HG02678 (cell line): ENCODE data around the gene ETV3L.

Experiments used
- ATAC-seq: cut with Tn5 transposase; IDR thresholded peaks from one replicate; pipeline ENCODE4 v1.9.1; 2021; ENCODE audit warnings: mild to moderate bottlenecking, moderate library complexity; ENCODE audit not compliant: unreplicated experiment

The ETV3L gene

DNA sequence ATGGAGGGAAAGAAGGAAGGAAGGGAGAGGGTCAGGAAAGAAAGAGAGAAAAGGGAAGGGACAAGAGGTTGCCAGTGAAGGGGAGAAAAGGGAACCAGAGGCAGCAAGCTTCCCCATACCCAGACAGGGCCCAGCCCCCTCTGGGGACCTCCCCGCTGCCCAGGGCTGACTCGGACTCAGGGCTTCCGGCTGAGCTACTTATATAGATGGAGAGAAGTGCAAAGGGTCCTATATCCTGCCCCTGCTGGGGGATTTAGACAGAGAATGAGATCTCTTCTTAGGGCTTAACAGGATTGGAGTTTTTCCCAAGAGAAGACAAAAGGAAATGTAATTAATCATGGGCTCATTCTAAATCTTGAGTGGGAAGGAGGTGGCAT, at the start of gene ETV3L:
Gene ETV3L (minus strand): TSS at position 176 of the 377 bp plus-strand sequence. CDS start 285 bp downstream, outside the sequence.
- no peak for ATAC-seq

DNA sequence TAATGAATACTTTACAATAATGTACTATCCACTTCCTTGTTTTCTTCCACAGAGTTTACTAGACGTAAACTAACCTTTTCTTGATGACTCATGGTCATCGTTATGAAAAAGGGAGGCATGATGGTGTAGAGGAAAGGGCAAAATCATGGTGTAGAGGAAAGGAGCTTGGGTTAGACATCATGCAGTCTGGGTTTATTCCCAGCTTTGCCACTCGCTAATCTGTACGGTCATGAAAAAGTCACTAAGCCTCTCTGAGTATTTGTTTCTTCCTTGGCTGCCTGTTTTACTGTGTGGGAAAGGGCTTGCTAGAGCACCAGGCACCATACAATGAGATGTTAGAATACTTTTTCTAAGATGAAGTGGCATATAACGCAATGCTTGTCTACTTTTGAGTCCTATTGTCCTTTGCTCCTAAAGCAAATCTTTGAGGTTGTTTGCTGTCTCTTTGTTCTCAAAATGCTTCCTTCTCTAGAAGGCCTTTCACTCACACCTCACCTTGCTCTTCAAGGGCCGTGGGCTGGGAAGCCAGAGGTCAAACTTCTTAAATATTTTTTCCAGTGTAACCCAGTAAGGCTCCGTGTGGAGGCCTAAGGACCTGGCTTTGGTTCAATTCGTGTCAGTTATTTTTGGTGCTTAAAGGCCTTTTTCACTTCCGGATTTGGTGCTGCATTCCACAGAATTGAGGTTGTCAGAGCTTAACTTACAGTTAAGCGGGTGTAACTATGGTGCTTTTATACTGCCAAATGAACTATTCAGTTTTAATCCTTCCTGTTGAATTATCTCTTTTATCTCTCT, 48.5 kb upstream of the ETV3L start:
- no peak for ATAC-seq

DNA sequence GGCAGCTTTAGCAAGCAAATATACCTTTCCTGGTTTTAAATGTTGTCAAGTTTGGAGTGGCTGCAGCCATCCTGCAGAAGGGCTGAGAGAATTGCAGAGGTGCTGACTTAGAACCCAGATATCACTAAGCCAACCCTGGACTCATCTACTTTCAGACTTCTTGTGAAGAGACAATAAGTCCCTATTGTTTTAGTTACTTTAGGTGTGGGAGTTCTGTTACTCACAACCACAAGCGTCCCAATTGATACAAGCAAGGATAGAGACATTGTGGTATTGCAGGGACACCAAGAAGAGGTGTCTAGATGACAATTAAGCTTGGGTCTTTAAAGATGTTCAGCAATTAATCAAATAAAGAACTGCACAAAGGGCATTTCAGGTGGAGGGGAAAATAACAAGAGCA, 47.4 kb upstream of the ETV3L start:
- ATAC-seq, result no peak

DNA sequence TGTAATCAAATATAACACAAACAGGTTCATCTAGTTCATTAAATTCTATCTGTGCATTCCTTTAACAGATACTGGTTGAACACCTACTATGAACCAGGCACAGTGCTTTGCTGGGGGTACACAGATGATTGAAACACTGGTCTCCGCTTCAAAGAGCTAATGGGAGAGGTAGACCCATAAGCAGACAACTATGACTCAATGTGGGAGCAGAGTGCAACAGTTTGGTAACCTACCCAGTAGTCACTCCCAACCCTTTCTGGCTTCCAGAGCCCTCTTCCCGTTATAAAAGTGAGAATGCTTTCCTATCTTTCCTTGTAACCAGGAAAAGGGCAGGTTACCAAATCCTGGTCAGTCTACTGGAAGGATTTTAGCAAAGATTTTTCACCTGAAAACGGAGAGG, 46.6 kb upstream of the ETV3L start:
- no peak for ATAC-seq

DNA sequence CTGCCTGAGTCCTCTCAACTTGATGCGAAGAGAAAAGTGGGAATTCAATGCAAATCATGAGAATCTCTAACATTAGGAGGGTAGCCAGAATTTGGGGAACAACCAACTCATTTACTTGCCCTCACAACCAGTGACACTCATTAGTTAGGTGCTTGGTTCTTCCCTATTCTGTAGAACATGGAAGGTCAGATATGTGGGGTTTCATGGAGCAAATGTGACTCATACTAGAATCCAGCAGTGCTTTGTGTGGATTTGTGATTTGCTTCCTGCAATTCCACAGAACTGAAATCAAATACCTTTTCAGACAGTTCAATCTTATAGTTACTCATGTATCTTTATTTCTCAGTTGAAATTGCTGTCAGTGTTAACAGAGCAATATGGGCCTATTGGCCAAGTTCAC, 45.5 kb upstream of the ETV3L start:
- no peak for ATAC-seq

DNA sequence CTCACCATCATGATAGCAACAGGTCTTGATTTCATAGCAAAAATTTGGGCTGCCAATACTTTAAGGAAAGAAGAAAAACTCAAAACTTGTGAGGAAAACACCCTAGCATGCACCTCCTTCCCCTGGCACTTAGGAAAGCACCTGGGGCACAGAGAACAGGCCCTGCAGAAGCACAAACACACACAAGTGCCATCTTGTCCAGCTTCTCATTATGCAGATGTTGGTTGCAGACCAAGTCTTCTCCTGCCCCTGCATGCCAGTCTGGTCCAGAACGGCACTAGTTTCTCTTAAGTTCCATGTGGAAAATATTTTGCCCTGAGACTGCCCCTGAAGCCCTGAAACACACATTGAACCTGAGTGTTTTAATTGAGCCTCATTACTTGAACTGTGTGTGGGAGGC, 44.9 kb upstream of the ETV3L start:
- no peak for ATAC-seq

DNA sequence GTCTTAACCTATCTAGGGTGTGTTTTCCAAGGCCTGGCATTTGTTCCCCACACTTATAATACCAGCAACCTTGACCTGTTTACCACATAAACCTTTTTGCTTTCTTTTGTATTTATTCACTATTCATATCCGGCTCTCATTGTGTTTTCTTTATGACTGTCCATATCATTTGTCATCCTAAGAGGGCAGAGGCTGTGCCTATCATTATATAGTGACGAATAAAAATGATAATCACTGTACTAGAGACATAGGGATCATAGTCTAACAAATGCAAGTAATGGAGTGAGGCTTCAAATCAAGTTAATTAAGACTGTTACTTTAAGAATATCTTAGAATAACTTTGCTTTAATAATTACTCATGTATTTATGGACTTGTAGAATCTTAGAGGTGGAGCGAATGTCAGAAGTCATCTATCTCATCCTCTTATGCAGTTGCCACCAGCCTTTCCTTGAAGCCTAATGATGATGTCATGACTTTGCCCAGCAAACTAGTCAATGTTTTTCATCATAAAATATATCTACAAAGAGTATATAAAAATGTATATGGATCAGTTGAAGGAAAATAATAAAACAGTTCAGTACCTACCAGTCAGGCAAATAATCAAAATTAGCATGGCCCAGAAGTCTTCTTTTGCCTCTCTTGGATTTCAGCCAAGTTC, 43.3 kb upstream of the ETV3L start:
- no peak for ATAC-seq

DNA sequence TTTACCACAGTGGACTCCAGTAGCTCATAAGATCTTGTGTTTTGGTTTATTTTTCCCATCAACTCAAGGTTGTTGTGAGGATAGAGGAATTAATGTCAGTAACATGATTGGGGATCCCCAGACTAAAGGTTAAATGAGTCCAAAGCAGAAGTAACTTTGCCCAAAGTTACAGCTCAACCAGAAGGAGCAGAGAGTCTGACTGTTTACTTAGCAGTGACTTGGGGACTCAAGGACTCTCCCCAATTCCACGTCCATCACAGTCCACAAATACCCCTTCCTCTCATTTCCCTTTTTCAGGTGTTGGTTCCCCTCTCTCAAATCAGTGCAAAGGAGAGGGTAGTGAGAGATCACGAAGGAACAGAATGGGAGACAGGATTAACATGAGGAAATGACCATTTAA, 42.6 kb upstream of the ETV3L start:
- ATAC-seq, result no peak

DNA sequence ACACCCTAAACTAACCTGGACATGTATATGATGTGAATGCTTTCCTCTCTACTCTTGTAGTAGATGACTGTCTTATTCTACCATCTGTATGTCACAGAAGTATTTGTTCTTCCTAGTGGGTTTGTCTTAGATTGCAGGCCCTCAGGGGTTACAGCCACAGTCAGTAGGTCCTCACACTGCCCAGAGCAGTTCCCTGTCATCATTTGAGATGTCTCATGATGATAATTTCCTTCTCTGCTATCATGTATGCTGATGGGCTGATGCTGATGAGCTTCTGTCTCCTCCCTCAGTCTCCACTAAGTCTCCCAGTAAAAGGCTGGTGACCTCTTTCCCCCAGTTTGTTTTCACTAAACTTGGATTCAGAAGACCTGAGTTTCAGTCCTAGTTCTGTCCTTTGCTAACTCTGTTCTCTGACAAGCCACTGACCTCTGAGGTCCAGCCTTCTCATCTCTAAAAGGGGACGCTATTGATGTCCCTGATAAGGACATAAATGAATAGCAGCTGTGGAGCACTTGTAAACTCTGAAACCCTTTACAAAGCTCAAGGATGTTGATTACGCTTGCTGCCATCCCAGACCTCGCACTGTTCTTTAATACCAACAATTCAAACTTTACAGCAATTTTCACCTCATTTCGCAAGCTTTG, 41.7 kb upstream of the ETV3L start:
- no peak for ATAC-seq

DNA sequence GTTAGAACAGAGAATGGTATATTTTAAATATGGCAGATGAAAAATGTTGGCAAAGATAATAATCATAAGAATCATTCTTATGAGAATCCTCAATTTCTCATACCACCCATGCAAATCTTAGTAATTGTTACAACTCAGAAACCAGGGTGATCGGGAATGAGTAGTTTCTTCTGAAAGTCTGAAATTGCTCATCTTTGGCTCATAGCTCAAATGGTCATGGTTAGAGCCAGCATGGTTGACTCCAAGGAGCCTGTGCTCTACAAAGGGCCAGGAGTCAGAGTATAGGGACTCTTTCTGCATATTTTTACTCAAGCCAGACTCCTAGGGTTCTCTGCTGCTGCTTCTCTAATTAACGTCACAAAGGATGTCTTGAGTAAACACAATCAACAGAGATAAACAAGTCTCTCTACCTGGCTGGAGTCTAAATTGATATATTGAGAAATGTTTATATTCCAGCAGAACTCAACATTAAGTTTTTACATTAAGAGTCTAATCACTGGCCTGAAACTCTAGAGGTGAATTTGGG, 40.5 kb upstream of the ETV3L start:
- ATAC-seq, result no peak

DNA sequence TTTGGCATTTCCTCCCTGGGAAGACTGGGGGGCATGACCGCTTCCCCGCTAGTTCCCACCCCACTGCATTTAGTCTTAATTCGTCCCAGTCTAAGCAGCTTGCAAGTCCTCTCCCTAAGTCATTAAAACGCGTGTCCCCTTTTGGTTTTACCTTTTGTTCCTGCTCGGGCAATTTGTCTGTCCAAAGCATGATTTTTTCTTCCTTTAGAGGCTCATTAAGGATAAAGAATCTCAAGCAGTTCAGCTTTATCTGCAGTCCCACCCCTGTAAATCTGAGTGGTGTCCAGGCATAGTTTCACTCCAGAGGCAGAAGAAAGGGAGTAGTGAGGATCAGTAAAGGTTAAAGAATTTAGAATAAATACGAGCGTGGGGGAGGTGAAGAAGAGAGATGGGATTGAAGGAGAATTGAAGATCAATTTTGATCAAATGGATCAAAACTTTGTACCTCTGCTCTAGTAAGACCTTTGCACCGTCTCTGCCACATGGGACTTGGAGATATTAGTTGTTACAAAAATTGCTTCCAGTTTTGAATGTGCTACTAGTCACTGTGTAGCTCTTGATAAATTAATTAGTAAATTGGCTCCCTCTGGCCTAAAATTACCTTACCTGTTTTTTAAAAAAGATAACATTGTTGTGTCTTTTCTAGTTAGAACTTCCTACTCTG, 39.6 kb upstream of the ETV3L start:
- ATAC-seq, result no peak

DNA sequence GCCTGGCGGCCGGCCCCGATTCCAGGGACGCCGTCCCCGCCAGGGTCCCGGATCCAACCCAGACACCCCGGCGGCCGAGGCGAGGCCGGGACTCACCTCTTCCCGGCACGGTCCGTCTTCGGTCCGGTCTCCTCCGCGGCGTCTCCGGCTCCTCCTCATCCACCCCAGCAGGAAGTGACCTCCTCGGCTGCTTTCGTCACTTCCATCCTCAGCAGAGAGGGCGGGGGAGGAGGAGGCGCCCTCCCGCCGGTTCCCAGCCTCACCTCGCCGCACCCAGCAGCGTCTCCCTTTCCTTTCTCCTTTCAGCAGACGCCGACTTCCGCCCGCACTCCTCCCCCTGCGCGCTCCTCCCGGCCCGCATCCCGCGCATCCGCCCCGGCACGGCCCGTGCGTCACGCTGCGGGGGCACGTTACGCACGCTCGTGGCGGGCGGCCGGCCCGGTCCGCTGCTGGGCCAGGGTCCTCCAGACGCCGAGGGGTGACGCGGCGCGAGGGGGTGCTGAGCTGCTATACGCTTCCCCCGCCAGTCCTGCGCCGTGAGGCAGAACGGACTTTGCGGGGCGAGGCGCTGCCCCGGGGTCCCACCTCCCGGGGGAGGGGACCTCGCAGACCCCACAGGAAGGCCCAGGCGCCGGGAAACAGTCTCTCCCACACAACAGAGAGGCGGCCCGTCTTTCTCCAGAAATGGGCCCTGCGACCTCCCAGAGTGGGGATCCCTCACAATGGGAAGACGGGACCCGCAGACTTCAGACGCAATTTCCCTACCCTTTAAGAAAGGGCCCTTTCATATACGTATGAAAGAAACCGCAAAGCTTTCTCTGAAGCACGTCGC, 38.8 kb upstream of the ETV3L start, which contains the start of gene ETV3:
Gene ETV3 (minus strand): TSS at position 176 of the 832 bp plus-strand sequence. CDS start 2,043 bp downstream, outside the sequence.
- peak; percentile 94 for ATAC-seq

DNA sequence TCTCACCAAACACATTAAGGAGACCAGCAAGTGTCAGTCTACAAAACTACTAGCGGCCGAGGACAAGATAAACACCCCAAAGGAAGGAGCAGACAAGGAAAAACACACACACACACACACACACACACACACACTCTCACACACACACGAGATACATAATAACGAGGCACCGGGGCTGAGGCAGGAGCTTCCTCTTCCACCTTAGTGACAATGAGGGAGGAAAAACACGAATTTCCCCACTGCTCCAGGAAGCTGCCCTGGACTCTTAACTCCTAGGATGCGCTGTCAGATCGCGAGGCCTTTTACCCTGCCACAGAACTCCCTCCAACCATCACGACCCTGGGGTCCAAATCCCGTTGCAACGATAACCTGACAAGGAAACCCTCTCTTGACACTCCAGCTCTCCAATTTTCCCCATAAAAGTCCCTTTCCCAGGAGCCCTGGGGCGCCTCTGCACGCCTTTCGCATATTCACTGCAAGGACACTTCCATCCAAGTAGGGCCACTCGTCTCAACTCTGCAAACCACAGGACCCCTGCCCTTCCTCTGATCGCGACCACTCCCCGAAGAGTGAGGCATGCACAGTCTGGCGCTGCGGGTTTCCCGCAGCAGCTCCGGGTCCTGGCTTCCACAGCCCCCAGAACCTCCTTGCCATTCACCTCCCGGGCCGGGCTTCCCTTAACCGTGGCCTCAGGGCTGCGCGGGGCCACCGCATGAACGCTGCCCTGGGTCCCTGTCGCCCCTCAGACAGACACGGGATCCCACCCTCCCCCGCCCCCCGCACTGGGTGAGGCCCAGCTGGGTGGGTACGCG, 38.0 kb upstream of the ETV3L start:
- ATAC-seq, result peak; percentile 2

DNA sequence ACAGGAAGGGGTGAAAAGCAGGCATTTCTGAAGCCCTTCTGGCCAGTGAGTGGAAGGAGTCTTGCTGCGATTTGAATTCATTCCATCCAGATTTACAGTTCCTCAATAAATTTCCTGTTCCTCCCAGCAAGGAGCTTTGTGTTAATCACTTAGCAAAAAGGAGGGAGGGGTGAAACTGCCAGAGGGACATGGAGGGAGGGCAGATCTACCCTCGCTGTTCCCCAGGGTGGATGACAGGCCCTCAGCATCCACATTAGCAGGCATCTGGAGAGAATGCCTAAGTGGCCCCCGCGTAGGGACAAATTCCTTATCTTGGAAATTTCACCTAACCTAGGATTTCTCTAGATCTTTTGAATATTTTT, 37.4 kb upstream of the ETV3L start:
- no peak for ATAC-seq

DNA sequence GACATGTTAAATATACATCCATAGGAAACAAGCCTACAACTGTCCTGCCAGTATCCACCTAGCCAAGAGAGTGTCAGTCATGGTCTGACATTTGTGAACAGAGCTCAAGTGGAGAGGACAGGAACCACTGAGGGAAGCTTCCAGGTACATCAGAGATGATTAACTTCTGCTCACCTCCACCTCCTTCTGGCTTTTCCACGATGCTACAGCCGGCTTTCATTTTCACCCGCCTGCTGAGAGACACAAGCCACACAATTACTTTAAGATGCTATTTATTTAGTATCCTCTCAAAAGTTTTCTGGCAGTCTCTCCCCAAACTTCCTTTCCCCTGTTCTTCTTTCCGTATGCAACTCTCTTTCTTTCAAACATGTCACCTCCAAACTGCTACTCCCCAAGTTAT, 36.5 kb upstream of the ETV3L start:
- ATAC-seq, result no peak

DNA sequence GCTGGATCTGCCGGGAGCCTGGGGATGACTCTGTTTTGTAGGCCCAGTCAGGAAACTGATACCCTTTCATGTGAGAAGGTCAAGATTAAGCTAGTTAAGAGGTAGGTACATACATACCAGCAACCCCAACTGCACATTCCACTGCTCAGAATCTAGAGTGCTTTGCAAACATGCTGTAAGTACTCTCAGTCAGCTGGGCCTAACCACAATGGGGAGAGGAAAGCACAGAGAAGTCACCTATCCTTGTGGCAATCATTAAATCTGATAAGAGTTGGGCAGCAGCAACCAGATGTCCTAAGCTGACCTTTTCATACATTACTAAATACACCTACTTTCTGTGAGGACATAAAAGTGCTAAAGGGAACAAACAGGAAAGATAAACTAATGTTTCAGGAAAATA, 36.0 kb upstream of the ETV3L start:
- no peak for ATAC-seq

DNA sequence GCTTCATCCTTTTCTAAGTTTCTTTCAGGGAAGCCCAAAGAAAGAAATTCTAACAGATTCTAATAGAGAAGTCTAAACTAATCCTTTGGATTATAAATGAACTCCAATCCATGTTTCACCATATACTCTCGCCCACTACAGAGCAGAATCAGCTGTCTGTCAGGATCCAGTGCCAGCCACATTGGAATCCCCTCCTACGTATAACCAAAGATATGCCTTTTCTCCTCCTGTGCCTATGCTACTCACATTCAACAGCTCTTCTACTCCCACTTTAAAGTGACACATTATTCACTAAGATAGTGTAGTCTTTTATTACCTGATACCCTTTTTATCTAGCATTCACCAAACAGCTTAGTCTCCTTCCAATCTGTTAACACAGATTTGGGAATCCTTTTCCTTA, 35.5 kb upstream of the ETV3L start:
- no peak for ATAC-seq

DNA sequence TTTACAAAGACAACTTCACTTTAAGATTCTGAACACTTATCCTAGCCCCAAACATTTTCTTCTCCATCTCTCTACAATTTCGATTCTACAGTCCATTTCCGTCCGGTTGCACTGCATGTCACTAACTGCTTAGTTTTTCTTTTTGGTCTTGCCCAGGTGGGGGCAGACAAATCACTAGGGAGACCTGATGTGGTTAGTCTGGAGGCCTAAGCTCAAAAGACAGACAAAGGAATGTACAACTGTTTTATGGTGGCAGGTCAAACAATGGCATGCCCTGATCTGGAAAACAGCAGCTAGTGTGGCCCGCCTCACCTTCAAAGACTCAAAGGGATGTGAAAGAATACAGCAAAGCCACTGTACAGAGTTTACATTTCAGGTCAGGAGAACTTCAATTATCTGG, 34.8 kb upstream of the ETV3L start:
- no peak for ATAC-seq

DNA sequence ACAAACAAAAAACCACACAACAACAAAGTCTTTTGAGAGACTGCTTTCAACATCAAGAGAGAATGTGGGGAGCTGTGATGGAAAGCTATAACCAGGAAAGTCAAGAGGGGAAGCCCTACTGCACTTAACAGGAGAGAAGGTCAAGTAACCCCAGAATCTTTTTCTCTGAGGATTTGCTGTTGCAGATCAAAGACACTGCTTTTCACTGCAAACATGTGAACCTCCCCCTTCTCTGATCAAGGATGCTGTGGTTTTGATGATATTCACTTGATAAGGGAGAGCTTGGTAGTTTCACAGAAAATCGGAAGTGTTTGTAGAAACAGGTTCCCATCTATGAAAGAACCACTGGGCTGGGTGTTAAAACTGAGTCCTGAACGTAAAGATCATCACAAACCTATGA, 33.8 kb upstream of the ETV3L start:
- ATAC-seq, result no peak
